ENCODE measurements around the gene NKAP. TPM values are rescaled to one million over a fixed set of nuclear protein-coding genes. Genes with fewer than 3 reads are reported as not detected.

NKAP gene
- total RNA-seq, 1 donor, result 3.9 TPM

- DNase-seq (ENCODE audit: low read depth), result no peak
- TF ChIP-seq CTCF (IDR thresholded peaks at IDR 0.05; ENCODE audit: insufficient read depth, low read depth, low read length), result no peak
- no peak overlapping the region for H3K4me3 ChIP-seq (ENCODE audit: low read depth, low read length)
These were observed 10.8 kb upstream of the NKAP start for GRCh38 chrX:119954374-119954773.

GRCh38 chrX:119948381-119948780 lies 4.8 kb upstream of the NKAP start:
- H3K4me3 ChIP-seq (ENCODE audit: low read depth, low read length), result no peak overlapping the region
- TF ChIP-seq CTCF (IDR thresholded peaks at IDR 0.05; ENCODE audit: insufficient read depth, low read depth, low read length), result peak; percentile 5
- no peak for DNase-seq (ENCODE audit: low read depth)

- DNase-seq (ENCODE audit: low read depth), result no peak
- no peak overlapping the region for H3K4me3 ChIP-seq (ENCODE audit: low read depth, low read length)
- TF ChIP-seq CTCF (IDR thresholded peaks at IDR 0.05; ENCODE audit: insufficient read depth, low read depth, low read length), result no peak
These were observed 1.9 kb upstream of the NKAP start for GRCh38 chrX:119945481-119945880.

GRCh38 chrX:119942831-119943184 lies 743 bp downstream of the NKAP start:
- TF ChIP-seq CTCF (IDR thresholded peaks at IDR 0.05; ENCODE audit: insufficient read depth, low read depth, low read length), result no peak
- H3K4me3 ChIP-seq (ENCODE audit: low read depth, low read length), result peak overlapping the region; percentile 72
- DNase-seq (ENCODE audit: low read depth), result no peak

- no peak for TF ChIP-seq CTCF (IDR thresholded peaks at IDR 0.05; ENCODE audit: insufficient read depth, low read depth, low read length)
- DNase-seq (ENCODE audit: low read depth), result peak; percentile 5
- H3K4me3 ChIP-seq (ENCODE audit: low read depth, low read length), result peak overlapping the region; percentile 72
These were observed 1.3 kb downstream of the NKAP start for GRCh38 chrX:119942173-119942819.

- H3K4me3 ChIP-seq (ENCODE audit: low read depth, low read length), result no peak overlapping the region
- no peak for TF ChIP-seq CTCF (IDR thresholded peaks at IDR 0.05; ENCODE audit: insufficient read depth, low read depth, low read length)
- no peak for DNase-seq (ENCODE audit: low read depth)
These were observed 2.2 kb downstream of the NKAP start for GRCh38 chrX:119941336-119941735.

All from fibroblast of villous mesenchyme (primary cell).